Measurements from ENCODE around the gene COPG2.

- TF ChIP-seq, protein P1, sequence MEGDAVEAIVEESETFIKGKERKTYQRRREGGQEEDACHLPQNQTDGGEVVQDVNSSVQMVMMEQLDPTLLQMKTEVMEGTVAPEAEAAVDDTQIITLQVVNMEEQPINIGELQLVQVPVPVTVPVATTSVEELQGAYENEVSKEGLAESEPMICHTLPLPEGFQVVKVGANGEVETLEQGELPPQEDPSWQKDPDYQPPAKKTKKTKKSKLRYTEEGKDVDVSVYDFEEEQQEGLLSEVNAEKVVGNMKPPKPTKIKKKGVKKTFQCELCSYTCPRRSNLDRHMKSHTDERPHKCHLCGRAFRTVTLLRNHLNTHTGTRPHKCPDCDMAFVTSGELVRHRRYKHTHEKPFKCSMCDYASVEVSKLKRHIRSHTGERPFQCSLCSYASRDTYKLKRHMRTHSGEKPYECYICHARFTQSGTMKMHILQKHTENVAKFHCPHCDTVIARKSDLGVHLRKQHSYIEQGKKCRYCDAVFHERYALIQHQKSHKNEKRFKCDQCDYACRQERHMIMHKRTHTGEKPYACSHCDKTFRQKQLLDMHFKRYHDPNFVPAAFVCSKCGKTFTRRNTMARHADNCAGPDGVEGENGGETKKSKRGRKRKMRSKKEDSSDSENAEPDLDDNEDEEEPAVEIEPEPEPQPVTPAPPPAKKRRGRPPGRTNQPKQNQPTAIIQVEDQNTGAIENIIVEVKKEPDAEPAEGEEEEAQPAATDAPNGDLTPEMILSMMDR (IDR thresholded peaks at IDR 0.05) = no peak
- TF ChIP-seq POLR2A (IDR thresholded peaks at IDR 0.05) = no peak
These were observed 19.4 kb downstream of the COPG2 start for GRCh38 chr7:130649004-130649790.
